ENCODE measurements around the gene GPC3.
"Not testable (repeated sequence)": the region's sequence is repeated elsewhere in the genome, so short reads cannot be mapped to it uniquely, and the experiment has no call there.

The GPC3 gene

GRCh38 chrX:133888984-133889383 is 96.4 kb downstream of the GPC3 start:
- TF ChIP-seq CTCF (IDR thresholded peaks at IDR 0.05; ENCODE audit: control extremely low read depth, extremely low read depth, low read depth, missing control alignments) = no peak
- DNase-seq (ENCODE audit: extremely low spot score) = no peak
- POLR2A ChIA-PET = no interaction called here
- CTCF ChIA-PET = no interaction called here

DNA sequence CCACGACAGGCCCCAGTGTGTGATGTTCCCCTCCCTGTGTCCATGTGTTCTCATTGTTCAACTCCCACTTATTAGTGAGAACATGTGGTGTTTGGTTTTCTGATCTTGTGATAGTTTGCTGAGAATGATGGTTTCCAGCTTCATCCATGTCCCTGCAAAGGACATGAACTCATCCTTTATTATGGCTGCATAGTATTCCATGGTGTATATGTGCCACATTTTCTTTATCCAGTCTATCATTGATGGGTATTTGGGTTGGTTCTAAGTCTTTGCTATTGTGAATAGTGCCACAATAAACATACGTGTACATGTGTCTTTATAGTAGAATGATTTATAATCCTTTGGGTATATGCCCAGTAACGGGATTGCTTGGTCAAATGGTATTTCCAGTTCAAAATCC is 97.3 kb downstream of the GPC3 start:
- CTCF ChIA-PET; DNase-seq (ENCODE audit: extremely low spot score); POLR2A ChIA-PET: not testable (repeated sequence)

DNA sequence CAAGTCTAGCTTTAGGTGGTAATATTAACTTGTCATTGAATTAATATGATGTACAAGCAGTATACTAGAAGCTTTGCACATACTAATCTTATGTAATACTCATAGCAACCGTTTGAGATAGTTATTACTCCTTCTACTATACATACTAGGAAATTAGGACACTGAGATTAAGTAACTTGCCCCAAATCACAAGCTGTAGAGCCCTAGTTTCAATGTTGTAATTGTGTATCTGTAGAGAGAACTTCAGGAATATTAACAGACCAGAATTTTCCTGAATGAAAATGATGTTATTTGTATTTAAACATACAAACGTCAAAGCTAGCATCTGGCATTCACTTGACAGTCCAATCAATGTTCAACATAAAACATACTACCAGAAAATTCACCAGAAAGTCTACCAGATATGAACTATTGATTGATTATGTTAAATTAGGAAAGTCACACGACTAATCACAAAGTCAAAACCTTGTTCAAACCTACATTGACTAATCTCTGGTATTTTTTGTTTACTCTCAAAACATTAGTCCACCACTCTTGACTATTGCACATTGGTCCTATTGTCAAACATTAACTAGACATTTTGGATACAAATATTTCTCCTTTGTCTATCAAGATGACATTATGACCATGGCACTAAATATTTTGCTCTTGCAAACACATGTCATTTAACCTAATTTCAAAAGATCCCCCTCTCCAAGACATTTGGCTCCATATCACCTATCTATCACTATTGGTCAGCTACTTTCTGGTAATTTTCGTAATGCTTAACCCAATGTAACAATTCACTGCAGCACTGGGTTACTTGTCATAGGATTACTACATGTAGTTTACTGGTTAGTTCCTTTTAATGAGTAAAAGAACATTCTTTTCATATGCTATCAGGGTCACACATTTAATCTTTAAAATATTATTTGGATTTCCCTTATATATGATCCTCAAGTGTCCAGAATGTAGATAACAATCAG is 100.7 kb downstream of the GPC3 start:
- no peak for TF ChIP-seq CTCF (IDR thresholded peaks at IDR 0.05; ENCODE audit: control extremely low read depth, extremely low read depth, low read depth, missing control alignments)
- DNase-seq (ENCODE audit: extremely low spot score) = no peak
- ChIA-PET POLR2A (no interaction called here), CTCF (interaction anchor here (1.2 kb wide), 1 partner anchor 38 kb away, joined by 4 read pairs; no protein-coding TSS in a partner anchor)

- DNase-seq (ENCODE audit: extremely low spot score) = no peak
- no peak for TF ChIP-seq CTCF (IDR thresholded peaks at IDR 0.05; ENCODE audit: control extremely low read depth, extremely low read depth, low read depth, missing control alignments)
- ChIA-PET POLR2A (no interaction called here), CTCF (no interaction called here)
These were observed 103.5 kb downstream of the GPC3 start for GRCh38 chrX:133881893-133882292.

- TF ChIP-seq CTCF (IDR thresholded peaks at IDR 0.05; ENCODE audit: control extremely low read depth, extremely low read depth, low read depth, missing control alignments) = no peak
- POLR2A ChIA-PET = no interaction called here
- CTCF ChIA-PET = no interaction called here
- no peak for DNase-seq (ENCODE audit: extremely low spot score)
These were observed 104.4 kb downstream of the GPC3 start for GRCh38 chrX:133881007-133881406.

DNA sequence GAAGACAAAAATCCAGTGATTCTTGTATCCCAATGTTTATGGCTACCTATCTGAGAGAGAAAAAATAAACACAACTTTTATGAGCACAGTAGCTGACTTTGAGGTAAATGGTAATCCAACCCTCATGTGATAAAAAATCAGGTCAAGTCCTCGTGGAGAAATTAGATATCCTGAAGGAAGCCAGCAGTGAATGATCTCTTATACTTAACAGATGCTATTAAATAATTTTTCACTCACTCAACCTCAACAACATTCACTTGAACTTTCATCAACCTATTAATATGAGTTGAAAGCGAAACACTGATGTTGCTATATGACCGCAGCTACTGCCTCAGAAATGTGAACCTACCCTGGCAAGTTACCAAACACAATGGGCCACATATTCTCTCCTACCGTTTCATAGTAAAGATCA is 105.4 kb downstream of the GPC3 start:
- ChIA-PET CTCF (no interaction called here), POLR2A (no interaction called here)
- DNase-seq (ENCODE audit: extremely low spot score) = no peak
- TF ChIP-seq CTCF (IDR thresholded peaks at IDR 0.05; ENCODE audit: control extremely low read depth, extremely low read depth, low read depth, missing control alignments) = no peak

GRCh38 chrX:133878710-133879109 is 106.7 kb downstream of the GPC3 start:
- no peak for TF ChIP-seq CTCF (IDR thresholded peaks at IDR 0.05; ENCODE audit: control extremely low read depth, extremely low read depth, low read depth, missing control alignments)
- CTCF ChIA-PET = no interaction called here
- no peak for DNase-seq (ENCODE audit: extremely low spot score)
- POLR2A ChIA-PET = no interaction called here
